Effector memory CD8-positive, alpha-beta T cell (primary cell): ENCODE measurements around the gene KCND3.
"Not testable (repeated sequence)": the region's sequence is repeated elsewhere in the genome, so short reads cannot be mapped to it uniquely, and the experiment has no call there.

Experiments
- ATAC-seq: fragments of 150-1000 bp; cut with Tn5 transposase; replicated peaks from 2 replicates; pipeline ENCODE4 v1.10.0; 2021; ENCODE audit warnings: mild to moderate bottlenecking, moderate library complexity
- DNase-seq, 3 experiments: peaks; one replicate each; pipeline ENCODE4 v3.0.0; 2021
- H3K27ac Mint-ChIP-seq, 2 donors: one replicate each; pipeline ENCODE4 v1.8.0; 2022; ENCODE audit warnings: mild to moderate bottlenecking in 2 of 2, mixed read lengths in 2 of 2, moderate library complexity in 2 of 2
- H3K27me3 Mint-ChIP-seq, 2 donors: one replicate each; pipeline ENCODE4 v1.8.0; 2022; ENCODE audit warnings: mixed read lengths in 2 of 2
- H3K36me3 Mint-ChIP-seq: one replicate; pipeline ENCODE4 v1.8.0; 2022; ENCODE audit warnings: mild to moderate bottlenecking, moderate library complexity, mixed read lengths; ENCODE audit not compliant: insufficient read depth
- H3K4me1 Mint-ChIP-seq, 2 donors: one replicate each; pipeline ENCODE4 v1.8.0; 2022; ENCODE audit warnings: low read depth in 2 of 2, mixed read lengths in 2 of 2
- H3K4me3 Mint-ChIP-seq, 2 donors: one replicate each; pipeline ENCODE4 v1.8.0; 2022; ENCODE audit warnings: mild to moderate bottlenecking in 2 of 2, mixed read lengths in 2 of 2, moderate library complexity in 2 of 2
- H3K9me3 Mint-ChIP-seq, 2 donors: one replicate each; pipeline ENCODE4 v1.8.0; 2022; ENCODE audit warnings: mixed read lengths in 2 of 2

KCND3 gene

GRCh38 chr1:111803951-111804350 is 185.5 kb downstream of the KCND3 start:
- ATAC-seq (no peak), DNase-seq (no peak)
- peaks cover 20 to 55% of the 10 kb centered on the region in 2 donors for H3K27me3 Mint-ChIP-seq
- H3K9me3 Mint-ChIP-seq, result no peaks in the 10 kb centered on the region
- H3K36me3 Mint-ChIP-seq, result no peaks in the 10 kb centered on the region
- H3K27ac Mint-ChIP-seq, result no peak overlapping the region
- no peak overlapping the region for H3K4me3 Mint-ChIP-seq
- peaks cover 0 to 2% of the 10 kb centered on the region in 2 donors for H3K4me1 Mint-ChIP-seq

GRCh38 chr1:111802984-111803383 is 186.5 kb downstream of the KCND3 start:
- H3K27ac Mint-ChIP-seq, result no peak overlapping the region
- peaks cover 20 to 55% of the 10 kb centered on the region in 2 donors for H3K27me3 Mint-ChIP-seq
- H3K4me3 Mint-ChIP-seq, result no peak overlapping the region
- ATAC-seq, result no peak
- no peak for DNase-seq
- H3K9me3 Mint-ChIP-seq, result no peaks in the 10 kb centered on the region
- H3K36me3 Mint-ChIP-seq, result no peaks in the 10 kb centered on the region
- peaks cover 0 to 2% of the 10 kb centered on the region in 2 donors for H3K4me1 Mint-ChIP-seq

GRCh38 chr1:111802110-111802509 is 187.4 kb downstream of the KCND3 start:
- no peak overlapping the region for H3K27ac Mint-ChIP-seq
- ATAC-seq (no peak), DNase-seq (no peak)
- no peak overlapping the region for H3K4me3 Mint-ChIP-seq
- H3K9me3 Mint-ChIP-seq, result no peaks in the 10 kb centered on the region
- peaks cover 0 to 2% of the 10 kb centered on the region in 2 donors for H3K4me1 Mint-ChIP-seq
- H3K36me3 Mint-ChIP-seq, result no peaks in the 10 kb centered on the region
- peaks cover 20 to 55% of the 10 kb centered on the region in 2 donors for H3K27me3 Mint-ChIP-seq

GRCh38 chr1:111801071-111801850 is 188.2 kb downstream of the KCND3 start:
- Mint-ChIP-seq H3K27me3 (peaks cover 20 to 55% of the 10 kb centered on the region in 2 donors), H3K36me3 (no peaks in the 10 kb centered on the region), H3K9me3 (no peaks in the 10 kb centered on the region), H3K4me1 (peaks cover 0 to 2% of the 10 kb centered on the region in 2 donors), H3K4me3 (no peak overlapping the region), H3K27ac (no peak overlapping the region)
- ATAC-seq (no peak), DNase-seq (no peak)

- H3K4me1 Mint-ChIP-seq, H3K9me3 Mint-ChIP-seq, H3K36me3 Mint-ChIP-seq, ATAC-seq, H3K27ac Mint-ChIP-seq, DNase-seq, H3K4me3 Mint-ChIP-seq: not testable (repeated sequence)
- H3K27me3 Mint-ChIP-seq, result peaks cover 20 to 47% of the 10 kb centered on the region in 2 donors
Observed at GRCh38 chr1:111799722-111800121, 189.7 kb downstream of the KCND3 start.

- peaks cover 11 to 47% of the 10 kb centered on the region in 2 donors for H3K27me3 Mint-ChIP-seq
- no peak overlapping the region for H3K27ac Mint-ChIP-seq
- H3K4me3 Mint-ChIP-seq, result no peak overlapping the region
- ATAC-seq, result no peak
- H3K9me3 Mint-ChIP-seq, result no peaks in the 10 kb centered on the region
- no peak for DNase-seq
- no peaks in the 10 kb centered on the region for H3K36me3 Mint-ChIP-seq
- H3K4me1 Mint-ChIP-seq, result peaks cover 0 to 2% of the 10 kb centered on the region in 2 donors
Observed at GRCh38 chr1:111798580-111798979, 190.9 kb downstream of the KCND3 start.

GRCh38 chr1:111795401-111795800 is 194.1 kb downstream of the KCND3 start:
- no peak for DNase-seq
- Mint-ChIP-seq H3K4me3 (no peak overlapping the region), H3K27ac (no peak overlapping the region), H3K36me3 (no peaks in the 10 kb centered on the region), H3K9me3 (no peaks in the 10 kb centered on the region), H3K4me1 (peaks cover 0 to 2% of the 10 kb centered on the region in 2 donors), H3K27me3 (peaks cover 26 to 45% of the 10 kb centered on the region in 2 donors)
- no peak for ATAC-seq

- Mint-ChIP-seq H3K27ac (no peak overlapping the region), H3K4me3 (no peak overlapping the region), H3K9me3 (no peaks in the 10 kb centered on the region), H3K4me1 (peaks cover 0 to 2% of the 10 kb centered on the region in 2 donors), H3K27me3 (peaks cover 24 to 51% of the 10 kb centered on the region in 2 donors), H3K36me3 (no peaks in the 10 kb centered on the region)
- ATAC-seq (no peak), DNase-seq (no peak)
Observed at GRCh38 chr1:111793923-111794322, 195.5 kb downstream of the KCND3 start.

- peaks cover 28 to 61% of the 10 kb centered on the region in 2 donors for H3K27me3 Mint-ChIP-seq
- ATAC-seq (no peak), DNase-seq (no peak)
- H3K9me3 Mint-ChIP-seq, result no peaks in the 10 kb centered on the region
- H3K4me3 Mint-ChIP-seq, result no peak overlapping the region
- peaks cover 0 to 2% of the 10 kb centered on the region in 2 donors for H3K4me1 Mint-ChIP-seq
- H3K27ac Mint-ChIP-seq, result no peak overlapping the region
- H3K36me3 Mint-ChIP-seq, result no peaks in the 10 kb centered on the region
Observed at GRCh38 chr1:111792249-111792648, 197.2 kb downstream of the KCND3 start.

GRCh38 chr1:111791776-111792175 is 197.7 kb downstream of the KCND3 start:
- ATAC-seq, result no peak
- H3K4me1 Mint-ChIP-seq, result peaks cover 0 to 2% of the 10 kb centered on the region in 2 donors
- H3K9me3 Mint-ChIP-seq, result no peaks in the 10 kb centered on the region
- no peaks in the 10 kb centered on the region for H3K36me3 Mint-ChIP-seq
- no peak overlapping the region for H3K4me3 Mint-ChIP-seq
- H3K27me3 Mint-ChIP-seq, result peaks cover 28 to 66% of the 10 kb centered on the region in 2 donors
- no peak overlapping the region for H3K27ac Mint-ChIP-seq
- DNase-seq, result no peak

GRCh38 chr1:111789666-111790316 is 199.7 kb downstream of the KCND3 start:
- ATAC-seq (no peak), DNase-seq (no peak)
- peaks cover 41 to 81% of the 10 kb centered on the region in 2 donors for H3K27me3 Mint-ChIP-seq
- H3K4me1 Mint-ChIP-seq, result peaks cover 0 to 2% of the 10 kb centered on the region in 2 donors
- H3K9me3 Mint-ChIP-seq, result no peaks in the 10 kb centered on the region
- no peaks in the 10 kb centered on the region for H3K36me3 Mint-ChIP-seq
- H3K4me3 Mint-ChIP-seq, result no peak overlapping the region
- no peak overlapping the region for H3K27ac Mint-ChIP-seq

GRCh38 chr1:111789142-111789541 is 200.3 kb downstream of the KCND3 start:
- peaks cover 0 to 2% of the 10 kb centered on the region in 2 donors for H3K4me1 Mint-ChIP-seq
- H3K36me3 Mint-ChIP-seq, result no peaks in the 10 kb centered on the region
- ATAC-seq (no peak), DNase-seq (no peak)
- no peak overlapping the region for H3K27ac Mint-ChIP-seq
- H3K9me3 Mint-ChIP-seq, result no peaks in the 10 kb centered on the region
- H3K4me3 Mint-ChIP-seq, result no peak overlapping the region
- H3K27me3 Mint-ChIP-seq, result peaks cover 46 to 75% of the 10 kb centered on the region in 2 donors

- DNase-seq (no peak), ATAC-seq (no peak)
- H3K36me3 Mint-ChIP-seq, result no peaks in the 10 kb centered on the region
- no peak overlapping the region for H3K4me3 Mint-ChIP-seq
- H3K4me1 Mint-ChIP-seq, result no peaks in the 10 kb centered on the region
- no peak overlapping the region for H3K27ac Mint-ChIP-seq
- no peaks in the 10 kb centered on the region for H3K9me3 Mint-ChIP-seq
- H3K27me3 Mint-ChIP-seq, result peaks cover 48 to 66% of the 10 kb centered on the region in 2 donors
Observed at GRCh38 chr1:111786669-111787207, 202.7 kb downstream of the KCND3 start.
